Panc1 (cell line): Measurements from ENCODE around the gene HS6ST3.

ENCODE experiments used
- POLR2AphosphoS5 ChIP-seq: IDR thresholded peaks from 2 replicates; pipeline ENCODE4 v1.6.1; 2012; ENCODE audit warnings: mild to moderate bottlenecking, low read depth, low read length, moderate library complexity
- TCF7L2 ChIP-seq: IDR thresholded peaks from 2 replicates; pipeline ENCODE4 v1.6.1; 2011; ENCODE audit warnings: mild to moderate bottlenecking, low read depth, low read length, inconsistent platforms
- TF ChIP-seq, protein P1 (sequence below): fragments of 450-650 bp; IDR thresholded peaks from 2 replicates; pipeline ENCODE4 v1.5.1; 2017; ENCODE audit warnings: mild to moderate bottlenecking

GRCh38 chr13:96652506-96652905 lies 562.6 kb downstream of the HS6ST3 start:
- TF ChIP-seq, protein P1, sequence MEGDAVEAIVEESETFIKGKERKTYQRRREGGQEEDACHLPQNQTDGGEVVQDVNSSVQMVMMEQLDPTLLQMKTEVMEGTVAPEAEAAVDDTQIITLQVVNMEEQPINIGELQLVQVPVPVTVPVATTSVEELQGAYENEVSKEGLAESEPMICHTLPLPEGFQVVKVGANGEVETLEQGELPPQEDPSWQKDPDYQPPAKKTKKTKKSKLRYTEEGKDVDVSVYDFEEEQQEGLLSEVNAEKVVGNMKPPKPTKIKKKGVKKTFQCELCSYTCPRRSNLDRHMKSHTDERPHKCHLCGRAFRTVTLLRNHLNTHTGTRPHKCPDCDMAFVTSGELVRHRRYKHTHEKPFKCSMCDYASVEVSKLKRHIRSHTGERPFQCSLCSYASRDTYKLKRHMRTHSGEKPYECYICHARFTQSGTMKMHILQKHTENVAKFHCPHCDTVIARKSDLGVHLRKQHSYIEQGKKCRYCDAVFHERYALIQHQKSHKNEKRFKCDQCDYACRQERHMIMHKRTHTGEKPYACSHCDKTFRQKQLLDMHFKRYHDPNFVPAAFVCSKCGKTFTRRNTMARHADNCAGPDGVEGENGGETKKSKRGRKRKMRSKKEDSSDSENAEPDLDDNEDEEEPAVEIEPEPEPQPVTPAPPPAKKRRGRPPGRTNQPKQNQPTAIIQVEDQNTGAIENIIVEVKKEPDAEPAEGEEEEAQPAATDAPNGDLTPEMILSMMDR = no peak
- TF ChIP-seq TCF7L2 (no peak), POLR2AphosphoS5 (no peak)
